CD4-positive, alpha-beta T cell treated with Interleukin-12 subunit alpha and Interleukin-12 subunit beta, for 1 hour (primary cell): Measurements from ENCODE around the gene CASP9.

ENCODE experiments used
- DNase-seq: peaks from one replicate; pipeline ENCODE4 v3.0.0-alpha.2; 2020

Gene CASP9

DNA sequence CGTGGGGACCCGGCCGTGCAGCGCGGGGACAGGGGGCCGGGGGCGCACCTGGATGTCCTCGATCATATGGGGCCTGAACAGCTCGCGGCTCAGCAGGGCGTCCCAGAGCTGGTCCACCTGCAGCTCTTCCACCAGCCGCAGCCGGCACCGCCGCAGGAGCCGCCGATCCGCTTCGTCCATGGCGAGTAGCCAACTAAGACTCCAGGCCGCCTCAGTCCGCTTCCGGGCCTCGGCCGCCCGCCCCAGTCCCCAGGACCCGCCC, at the start of gene CASP9:
Gene CASP9 (minus strand): TSS at position 195 of the 262 bp plus-strand sequence. CDS start 15 bp downstream, at position 180.
- DNase-seq, result no peak

- DNase-seq, result no peak
Measured at GRCh38 chr1:15573477-15573876, 49.5 kb upstream of the CASP9 start.

- no peak for DNase-seq
Measured at GRCh38 chr1:15571266-15571665, 47.3 kb upstream of the CASP9 start.

GRCh38 chr1:15570861-15571260, 46.8 kb upstream of the CASP9 start:
- DNase-seq, result no peak

- DNase-seq, result no peak
Measured at GRCh38 chr1:15568387-15569073, 44.5 kb upstream of the CASP9 start.

DNA sequence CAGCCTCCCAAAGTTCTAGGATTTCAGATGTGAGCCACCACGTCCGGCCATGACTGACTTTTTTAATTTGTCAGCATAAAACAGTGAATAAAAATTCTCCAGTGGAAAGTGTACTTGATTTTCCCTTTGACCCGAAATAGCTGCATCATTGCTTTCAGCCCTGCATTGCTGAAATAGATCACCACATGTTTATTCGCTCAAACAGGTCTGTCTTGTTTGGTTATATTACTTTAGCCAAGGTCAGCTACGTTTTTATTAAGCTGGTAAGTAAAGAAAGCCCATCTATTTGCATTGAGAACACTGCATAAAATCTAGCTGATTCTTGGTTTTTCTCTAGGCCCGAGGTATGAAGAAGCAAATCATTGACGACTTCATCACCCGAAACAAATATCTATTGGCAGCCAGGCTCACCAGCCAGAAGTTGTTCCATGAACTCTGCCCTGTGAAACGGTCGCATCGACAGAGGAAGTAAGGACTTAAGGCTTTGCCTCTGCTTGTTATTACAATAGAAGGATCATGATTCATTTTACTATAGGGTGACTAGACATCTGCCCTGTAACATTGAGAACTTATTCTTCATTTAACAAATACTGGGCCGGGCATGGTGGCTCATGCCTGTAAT, 35.3 kb upstream of the CASP9 start:
- no peak for DNase-seq

GRCh38 chr1:15558516-15558915, 34.5 kb upstream of the CASP9 start:
- DNase-seq, result no peak

- no peak for DNase-seq
Measured at GRCh38 chr1:15557594-15557993, 33.6 kb upstream of the CASP9 start.

GRCh38 chr1:15557008-15557407, 33.0 kb upstream of the CASP9 start:
- no peak for DNase-seq

GRCh38 chr1:15550573-15550972, 26.6 kb upstream of the CASP9 start:
- no peak for DNase-seq

DNA sequence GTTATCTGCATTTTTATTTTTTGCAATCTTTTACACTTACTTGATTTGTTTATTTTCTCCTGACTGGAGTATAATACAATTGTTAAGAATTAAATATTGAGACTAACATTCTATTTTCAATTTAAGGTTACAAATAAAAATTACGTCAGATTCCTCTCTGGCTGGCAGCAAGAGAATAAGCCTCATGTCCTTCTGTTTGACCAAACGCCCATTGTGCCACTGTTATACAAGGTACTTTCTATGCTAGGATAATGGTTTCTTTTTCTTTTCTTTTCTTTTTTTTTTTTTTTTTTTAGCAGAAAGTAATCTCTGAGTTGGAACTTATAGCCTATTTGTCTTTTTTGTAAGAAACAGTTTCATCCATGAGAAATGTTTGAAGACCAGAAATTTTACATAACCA, 22.6 kb upstream of the CASP9 start:
- DNase-seq, result no peak

- no peak for DNase-seq
Measured at GRCh38 chr1:15543589-15544568, 19.9 kb upstream of the CASP9 start.

DNA sequence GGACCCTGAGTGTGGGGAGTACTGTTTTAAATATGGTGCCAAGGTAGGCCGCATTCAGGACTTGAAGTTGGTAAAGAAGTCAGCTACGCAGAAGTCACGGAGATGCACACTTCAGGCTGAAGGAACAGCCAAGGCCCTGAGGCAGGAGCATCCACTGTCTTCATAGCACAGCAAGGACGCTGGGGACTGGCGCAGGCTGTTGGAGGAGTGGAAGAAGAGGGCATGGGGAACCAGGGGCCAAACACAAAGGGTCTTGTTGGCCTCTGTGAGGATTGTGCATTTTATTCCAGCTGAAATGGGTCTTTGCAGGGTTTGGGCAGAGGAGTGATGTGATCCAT, 19.2 kb upstream of the CASP9 start:
- DNase-seq, result no peak

DNA sequence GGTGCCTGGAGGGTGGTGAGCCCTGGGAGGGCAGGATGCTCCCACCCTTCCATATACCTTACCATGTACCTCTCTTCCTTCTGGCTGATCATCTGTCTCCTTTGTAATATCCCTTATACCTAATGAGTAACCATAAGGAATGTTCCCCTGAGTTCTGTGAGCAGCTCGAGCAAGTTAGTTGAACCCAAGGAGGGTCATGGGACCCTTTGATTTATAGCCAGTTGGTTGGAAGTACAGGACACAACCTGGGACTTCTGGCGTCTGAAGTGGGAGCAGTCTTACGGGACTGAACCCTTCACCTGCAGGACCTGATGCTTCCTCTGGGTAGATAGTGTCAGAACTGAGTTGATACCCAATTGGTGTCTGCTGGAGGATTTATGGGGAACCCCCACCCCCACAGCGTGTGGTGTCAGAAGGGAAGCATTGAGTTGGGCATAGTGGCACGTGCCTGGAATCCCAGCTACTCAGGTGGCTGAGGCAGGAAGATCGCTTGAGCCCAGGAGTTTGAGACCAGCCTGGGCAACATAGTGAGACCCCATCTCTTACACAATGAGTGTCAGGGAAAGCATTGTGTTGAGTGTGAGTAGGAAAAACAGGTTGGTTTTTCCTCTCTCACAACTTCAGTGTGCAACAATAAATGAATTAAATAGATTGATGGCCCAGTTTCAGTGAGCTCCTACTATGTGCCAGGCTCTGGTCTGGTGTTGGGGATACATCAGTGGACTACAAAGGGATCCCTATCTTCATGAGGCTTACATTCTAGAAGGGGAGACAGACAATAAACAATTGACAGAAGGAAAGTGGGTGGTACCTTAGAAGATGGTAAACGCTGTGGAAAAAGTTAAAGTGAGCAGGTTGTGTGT, 18.6 kb upstream of the CASP9 start:
- DNase-seq, result no peak

- no peak for DNase-seq
Measured at GRCh38 chr1:15541231-15541792, 17.3 kb upstream of the CASP9 start.

DNA sequence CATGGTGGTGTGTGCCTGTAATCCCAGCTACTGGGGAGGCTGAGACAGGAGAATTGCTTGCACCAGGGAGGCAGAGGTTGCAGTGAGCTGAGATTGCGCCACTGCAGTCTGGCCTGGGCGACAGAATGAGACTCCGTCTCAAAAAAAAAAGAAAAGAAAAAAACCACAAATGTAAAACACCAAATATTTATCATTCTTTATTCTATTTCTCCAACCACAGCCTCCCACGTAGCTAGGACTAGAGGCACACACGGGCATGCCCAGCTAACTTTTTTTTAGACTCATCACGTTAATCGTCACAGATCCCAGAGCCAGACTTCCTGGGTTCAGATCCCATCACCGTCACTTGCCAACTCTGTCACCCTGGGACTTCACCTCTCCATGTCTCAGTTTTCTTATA, 16.2 kb upstream of the CASP9 start:
- DNase-seq, result no peak

- DNase-seq, result no peak
Measured at GRCh38 chr1:15538771-15539170, 14.8 kb upstream of the CASP9 start.

- DNase-seq, result no peak
Measured at GRCh38 chr1:15531682-15532081, 7.7 kb upstream of the CASP9 start.

GRCh38 chr1:15531003-15531402, 7.0 kb upstream of the CASP9 start:
- DNase-seq, result no peak

GRCh38 chr1:15526490-15527339, 2.7 kb upstream of the CASP9 start, which contains the start of gene DNAJC16:
TSS of gene DNAJC16 (plus strand) at chr1:15526848. CDS start at chr1:15529106, 2,258 bp downstream.
- DNase-seq, result peak; percentile 99

DNA sequence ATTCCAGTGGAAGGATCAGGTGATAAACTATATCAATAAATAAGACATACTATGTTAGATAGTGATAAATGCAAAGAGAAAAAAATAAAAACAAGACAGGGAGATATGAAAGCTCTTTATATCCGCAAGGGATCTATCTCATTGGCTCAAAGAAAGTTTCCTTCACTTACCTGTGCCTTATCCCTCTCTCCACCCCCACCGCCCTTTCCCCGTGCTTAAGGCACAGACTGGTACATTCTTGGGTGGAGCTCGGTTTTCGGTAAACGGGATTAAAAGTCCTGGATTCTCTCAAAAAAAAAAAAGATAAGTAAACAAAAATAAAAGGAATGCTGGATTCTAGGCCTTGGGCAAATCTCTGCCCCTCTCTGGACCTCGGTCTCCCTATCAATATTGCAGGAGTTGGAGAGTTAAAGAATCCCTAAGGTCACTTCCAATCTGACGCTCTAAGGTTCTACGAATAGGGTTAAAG, 2.0 kb upstream of the CASP9 start:
- DNase-seq, result no peak
